ENCODE data around the gene SPAG17. TPM values are rescaled to one million over a fixed set of nuclear protein-coding genes. Genes with fewer than 3 reads are reported as not detected.

Gene SPAG17
- polyA plus RNA-seq, 1 donor (not counting 4 experiments of a cell fraction or from before 2014, with no cell fraction given), result 0.52 TPM

- Histone ChIP-seq H3K4me1 (ENCODE audit: control insufficient read depth, extremely low read depth, insufficient read depth, low read length) (no peaks in the 10 kb centered on the region), H3K4me3 (ENCODE audit: control insufficient read depth in 2 of 3, extremely low read depth in 1 of 3, insufficient read depth in 2 of 3, low read depth in 1 of 3, low read length in 3 of 3) (no peak overlapping the region), H2AFZ (ENCODE audit: control insufficient read depth, low read length) (no peak overlapping the region), H3K79me2 (ENCODE audit: control insufficient read depth, insufficient read depth, low read length) (no peaks in the 10 kb centered on the region), H3K9me1 (ENCODE audit: control insufficient read depth, extremely low read depth, insufficient read depth, low read length) (no peaks in the 10 kb centered on the region), H3K9ac (ENCODE audit: control insufficient read depth, extremely low read depth, insufficient read depth, low read length) (no peak overlapping the region), H3K27ac (ENCODE audit: control insufficient read depth, insufficient read depth, low read length) (no peak overlapping the region), H3K4me2 (ENCODE audit: control insufficient read depth, extremely low read depth, insufficient read depth, low read depth, low read length) (no peak overlapping the region), H4K20me1 (ENCODE audit: control insufficient read depth, extremely low read depth, insufficient read depth, low read length) (no peaks in the 10 kb centered on the region), H3K27me3 (ENCODE audit: control insufficient read depth, extremely low read depth, insufficient read depth, low read length) (no peaks in the 10 kb centered on the region), H3K36me3 (ENCODE audit: control insufficient read depth in 2 of 2, extremely low read depth in 1 of 2, insufficient read depth in 2 of 2, low read length in 2 of 2) (no peaks in the 10 kb centered on the region), H3K9me3 (ENCODE audit: control insufficient read depth, low read depth, low read length) (no peaks in the 10 kb centered on the region)
- FAIRE-seq, result no peak
- TF ChIP-seq CTCF (optimal IDR thresholded peaks at IDR 0.05 in 1 of 3, IDR thresholded peaks at IDR 0.05 in 1 of 3, conservative IDR thresholded peaks at IDR 0.05 in 1 of 3; ENCODE audit: extremely low read depth in 1 of 3, insufficient read depth in 2 of 3, low read length in 3 of 3), result no peak
- TF ChIP-seq EZH2 (IDR thresholded peaks at IDR 0.05; ENCODE audit: low read length), result no peak
- dilution Hi-C loops (cut with MboI; ENCODE audit: extremely low pct_ligation_motif_present, low sequenced_read_pairs), result no loop called here
- no peak for DNase-seq (ENCODE audit: low read depth, low spot score)
These were observed 135.0 kb downstream of the SPAG17 start for GRCh38 chr1:118049981-118050380.

DNA sequence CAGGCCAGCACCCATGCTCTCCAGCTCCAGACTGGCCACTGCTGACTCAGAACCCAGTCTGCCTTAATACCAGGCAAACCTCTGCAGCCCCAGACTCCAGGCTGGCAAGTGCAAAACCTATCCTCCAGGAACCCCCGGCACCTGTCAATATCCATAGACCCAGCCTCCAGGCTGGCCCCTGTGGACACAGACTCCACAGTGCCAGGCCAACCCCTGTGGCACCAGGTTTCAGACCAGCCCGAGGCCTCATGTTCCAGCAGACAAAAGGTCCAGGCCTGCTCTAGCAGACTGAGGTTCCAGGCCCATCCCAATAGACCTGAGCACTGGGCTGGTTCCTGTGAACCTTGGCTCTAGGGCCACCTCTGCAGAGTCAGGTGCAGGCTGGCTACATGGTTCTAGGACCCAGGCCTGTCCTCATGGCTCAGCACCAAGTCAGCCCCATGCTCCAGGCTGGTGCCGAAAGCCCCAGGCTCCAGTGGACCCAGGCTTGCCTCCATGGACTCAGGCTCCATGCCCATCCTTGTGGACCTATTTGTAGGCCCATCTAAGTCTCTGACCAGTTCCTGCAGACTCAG lies 137.3 kb downstream of the SPAG17 start:
- Histone ChIP-seq H4K20me1 (ENCODE audit: control insufficient read depth, extremely low read depth, insufficient read depth, low read length) (no peaks in the 10 kb centered on the region), H3K9me3 (ENCODE audit: control insufficient read depth, low read depth, low read length) (no peaks in the 10 kb centered on the region), H3K9ac (ENCODE audit: control insufficient read depth, extremely low read depth, insufficient read depth, low read length) (no peak overlapping the region), H3K79me2 (ENCODE audit: control insufficient read depth, insufficient read depth, low read length) (no peaks in the 10 kb centered on the region), H3K36me3 (ENCODE audit: control insufficient read depth in 2 of 2, extremely low read depth in 1 of 2, insufficient read depth in 2 of 2, low read length in 2 of 2) (no peaks in the 10 kb centered on the region), H3K27ac (ENCODE audit: control insufficient read depth, insufficient read depth, low read length) (no peak overlapping the region), H3K27me3 (ENCODE audit: control insufficient read depth, extremely low read depth, insufficient read depth, low read length) (no peaks in the 10 kb centered on the region), H3K4me1 (ENCODE audit: control insufficient read depth, extremely low read depth, insufficient read depth, low read length) (no peaks in the 10 kb centered on the region), H3K4me2 (ENCODE audit: control insufficient read depth, extremely low read depth, insufficient read depth, low read depth, low read length) (no peak overlapping the region), H3K9me1 (ENCODE audit: control insufficient read depth, extremely low read depth, insufficient read depth, low read length) (no peaks in the 10 kb centered on the region), H3K4me3 (ENCODE audit: control insufficient read depth in 2 of 3, extremely low read depth in 1 of 3, insufficient read depth in 2 of 3, low read depth in 1 of 3, low read length in 3 of 3) (no peak overlapping the region), H2AFZ (ENCODE audit: control insufficient read depth, low read length) (no peak overlapping the region)
- DNase-seq (ENCODE audit: low read depth, low spot score) (no peak), FAIRE-seq (no peak)
- dilution Hi-C loops (cut with MboI; ENCODE audit: extremely low pct_ligation_motif_present, low sequenced_read_pairs), result no loop called here
- TF ChIP-seq CTCF (optimal IDR thresholded peaks at IDR 0.05 in 1 of 3, IDR thresholded peaks at IDR 0.05 in 1 of 3, conservative IDR thresholded peaks at IDR 0.05 in 1 of 3; ENCODE audit: extremely low read depth in 1 of 3, insufficient read depth in 2 of 3, low read length in 3 of 3) (no peak), EZH2 (IDR thresholded peaks at IDR 0.05; ENCODE audit: low read length) (no peak)
